Upper lobe of right lung (tissue), 1 donor: ENCODE results near the gene MAMDC2. TPM values are rescaled to one million over a fixed set of nuclear protein-coding genes. Genes with fewer than 3 reads are reported as not detected.

Experiments used
- ATAC-seq: fragments of 200-7000 bp; cut with Tn5 transposase; one replicate; pipeline ENCODE4 v1.9.1; 2020; ENCODE audit warnings: mild to moderate bottlenecking, moderate library complexity
- DNase-seq: peaks from one replicate; pipeline ENCODE4 v3.0.0-alpha.2; 2020
- H3K27ac ChIP-seq: fragments of 200-600 bp; one replicate; pipeline ENCODE4 v1.8.0; 2022
- H3K27me3 ChIP-seq: fragments of 200-600 bp; one replicate; pipeline ENCODE4 v1.8.0; 2022; ENCODE audit warnings: mild to moderate bottlenecking
- H3K36me3 ChIP-seq: fragments of 200-600 bp; one replicate; pipeline ENCODE4 v1.8.0; 2022
- H3K4me1 ChIP-seq: fragments of 200-600 bp; one replicate; pipeline ENCODE4 v1.8.0; 2022
- H3K4me3 ChIP-seq: fragments of 200-600 bp; one replicate; pipeline ENCODE4 v1.8.0; 2022; ENCODE audit warnings: mild to moderate bottlenecking
- H3K9me3 ChIP-seq: fragments of 200-600 bp; one replicate; pipeline ENCODE4 v1.8.0; 2022
- intact Hi-C: fragments of 100-400 bp; cut with DNase I; formaldehyde crosslinking; loops from one replicate; pipeline ENCODE4 v1.11.0; 2022
- total RNA-seq: library from RNA; stranded (reverse); fragmentation: NEBNext Ultra II Directional; extraction: Animal tissue kit (Norgen Biotek cat#: 25700); gene quantifications from one replicate; pipeline ENCODE4 v1.2.1, GENCODE V29; 2021
- TF ChIP-seq, protein P1 (sequence below): fragments of 200-600 bp; IDR thresholded peaks from one replicate; pipeline ENCODE4 v1.8.0; 2022; ENCODE audit warnings: antibody characterized with exemption
- donor health status: DM: no; HTN: yes; CAD: no; lungs with severe emphysema.

Gene MAMDC2
- total RNA-seq, 1 donor from 2014 or later, result 72.0 TPM

DNA sequence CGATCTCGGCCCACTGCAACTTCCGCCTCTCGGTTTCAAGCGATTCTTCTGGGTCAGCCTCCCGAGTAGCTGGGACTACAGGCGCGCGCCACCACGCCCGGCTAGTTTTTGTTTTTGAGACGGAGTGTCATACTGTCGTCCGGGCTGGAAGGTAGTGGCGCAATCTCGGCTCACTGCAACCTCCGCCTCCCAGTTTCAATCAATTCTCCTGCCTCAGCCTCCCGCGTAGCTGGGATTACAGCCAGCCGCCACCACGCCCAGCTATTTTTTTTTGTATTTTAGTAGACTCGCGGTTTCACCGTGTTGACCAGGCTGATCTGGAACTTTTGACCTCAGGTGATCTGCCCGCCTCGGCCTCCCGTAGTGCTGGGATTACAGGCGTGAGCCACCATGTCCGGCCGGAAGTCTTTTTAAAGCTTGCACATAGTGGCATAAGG is 216.4 kb downstream of the MAMDC2 start:
- Histone ChIP-seq H3K27ac (peak overlapping the region; percentile 96), H3K4me3 (peak overlapping the region; percentile 87), H3K4me1 (peaks cover 49% of the 10 kb centered on the region), H3K9me3 (no peaks in the 10 kb centered on the region), H3K36me3 (peaks cover 32% of the 10 kb centered on the region), H3K27me3 (no peaks in the 10 kb centered on the region)
- intact Hi-C loops, result no loop called here
- no peak for DNase-seq
- TF ChIP-seq, protein P1, sequence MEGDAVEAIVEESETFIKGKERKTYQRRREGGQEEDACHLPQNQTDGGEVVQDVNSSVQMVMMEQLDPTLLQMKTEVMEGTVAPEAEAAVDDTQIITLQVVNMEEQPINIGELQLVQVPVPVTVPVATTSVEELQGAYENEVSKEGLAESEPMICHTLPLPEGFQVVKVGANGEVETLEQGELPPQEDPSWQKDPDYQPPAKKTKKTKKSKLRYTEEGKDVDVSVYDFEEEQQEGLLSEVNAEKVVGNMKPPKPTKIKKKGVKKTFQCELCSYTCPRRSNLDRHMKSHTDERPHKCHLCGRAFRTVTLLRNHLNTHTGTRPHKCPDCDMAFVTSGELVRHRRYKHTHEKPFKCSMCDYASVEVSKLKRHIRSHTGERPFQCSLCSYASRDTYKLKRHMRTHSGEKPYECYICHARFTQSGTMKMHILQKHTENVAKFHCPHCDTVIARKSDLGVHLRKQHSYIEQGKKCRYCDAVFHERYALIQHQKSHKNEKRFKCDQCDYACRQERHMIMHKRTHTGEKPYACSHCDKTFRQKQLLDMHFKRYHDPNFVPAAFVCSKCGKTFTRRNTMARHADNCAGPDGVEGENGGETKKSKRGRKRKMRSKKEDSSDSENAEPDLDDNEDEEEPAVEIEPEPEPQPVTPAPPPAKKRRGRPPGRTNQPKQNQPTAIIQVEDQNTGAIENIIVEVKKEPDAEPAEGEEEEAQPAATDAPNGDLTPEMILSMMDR, result no peak
- ATAC-seq, result no peak

GRCh38 chr9:70260606-70261005 is 217.0 kb downstream of the MAMDC2 start:
- Histone ChIP-seq H3K4me1 (peaks cover 49% of the 10 kb centered on the region), H3K9me3 (no peaks in the 10 kb centered on the region), H3K27me3 (no peaks in the 10 kb centered on the region), H3K27ac (no peak overlapping the region), H3K36me3 (peaks cover 38% of the 10 kb centered on the region), H3K4me3 (peak overlapping the region; percentile 87)
- no peak for ATAC-seq
- TF ChIP-seq, protein P1, result no peak
- no peak for DNase-seq
- intact Hi-C loops, result no loop called here

- Histone ChIP-seq H3K27ac (no peak overlapping the region), H3K4me3 (no peak overlapping the region), H3K9me3 (no peaks in the 10 kb centered on the region), H3K4me1 (peaks cover 49% of the 10 kb centered on the region), H3K36me3 (peaks cover 45% of the 10 kb centered on the region), H3K27me3 (no peaks in the 10 kb centered on the region)
- DNase-seq (no peak), ATAC-seq (no peak)
- intact Hi-C loops, result no loop called here
- TF ChIP-seq, protein P1, result no peak
These were observed 217.7 kb downstream of the MAMDC2 start for GRCh38 chr9:70261131-70261870.

GRCh38 chr9:70262366-70262765 is 218.7 kb downstream of the MAMDC2 start:
- ATAC-seq (no peak), DNase-seq (no peak)
- Histone ChIP-seq H3K36me3 (peaks cover 52% of the 10 kb centered on the region), H3K4me1 (peaks cover 47% of the 10 kb centered on the region), H3K27me3 (no peaks in the 10 kb centered on the region), H3K4me3 (no peak overlapping the region), H3K9me3 (no peaks in the 10 kb centered on the region), H3K27ac (no peak overlapping the region)
- TF ChIP-seq, protein P1, result no peak
- intact Hi-C loops, result no loop called here

DNA sequence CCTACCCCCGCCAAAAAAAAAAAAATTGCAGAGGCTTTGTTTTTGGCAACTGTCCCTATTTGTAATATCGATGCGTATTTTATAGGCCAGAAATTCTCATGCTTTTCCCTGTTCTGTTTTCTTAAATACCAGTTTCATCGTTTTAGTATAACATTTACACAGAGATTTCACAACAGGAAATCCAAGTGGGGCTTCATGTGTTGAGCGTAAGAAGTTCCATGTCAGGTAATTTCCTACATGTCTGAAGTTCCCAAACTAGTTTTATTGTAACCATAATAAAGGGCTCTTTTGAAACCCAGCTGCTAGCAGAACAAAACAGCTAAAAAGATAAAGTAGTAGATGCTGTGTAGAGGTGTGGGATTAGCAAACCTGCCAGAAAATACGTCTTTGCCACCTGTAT is 219.3 kb downstream of the MAMDC2 start:
- H3K27ac ChIP-seq, result peak overlapping the region; percentile 15
- no peaks in the 10 kb centered on the region for H3K27me3 ChIP-seq
- TF ChIP-seq, protein P1, result no peak
- no peaks in the 10 kb centered on the region for H3K9me3 ChIP-seq
- intact Hi-C loops, result no loop called here
- H3K4me3 ChIP-seq, result no peak overlapping the region
- ATAC-seq, result no peak
- H3K4me1 ChIP-seq, result peaks cover 42% of the 10 kb centered on the region
- H3K36me3 ChIP-seq, result peaks cover 57% of the 10 kb centered on the region
- no peak for DNase-seq
